ENCODE results near the gene NAPA.

The NAPA gene

GRCh38 chr19:47514869-47515588 lies at the start of gene NAPA:
TSS of gene NAPA (minus strand) at chr19:47515063. CDS start at chr19:47514940, 123 bp downstream.
- peak within 1 kb of the TSS; percentile 76 for H3K4me3 ChIP-seq (ENCODE audit: severe bottlenecking)
- ATAC-seq (ENCODE audit: low read depth) (peak; percentile 89), DNase-seq (ENCODE audit: low spot score) (peak; percentile 100)
- no peaks in the 10 kb centered on the region for H3K36me3 ChIP-seq (ENCODE audit: low read depth)
- H3K27me3 ChIP-seq (ENCODE audit: insufficient read depth, poor library complexity, severe bottlenecking) = no peaks in the 10 kb centered on the region
- no peak for TF ChIP-seq CTCF (IDR thresholded peaks at IDR 0.05; ENCODE audit: poor library complexity, severe bottlenecking)
- no peaks in the 10 kb centered on the region for H3K9me3 ChIP-seq (ENCODE audit: severe bottlenecking)
- peak within 1 kb of the TSS; percentile 28 for H3K27ac ChIP-seq (ENCODE audit: poor library complexity, severe bottlenecking)
- H3K4me1 ChIP-seq (ENCODE audit: insufficient read depth, poor library complexity, severe bottlenecking) = peaks cover 20% of the 10 kb centered on the region

GRCh38 chr19:47564081-47564480 lies 49.2 kb upstream of the NAPA start:
- no peak overlapping the region for H3K4me3 ChIP-seq (ENCODE audit: severe bottlenecking)
- no peak for ATAC-seq (ENCODE audit: low read depth)
- no peak overlapping the region for H3K27ac ChIP-seq (ENCODE audit: poor library complexity, severe bottlenecking)
- DNase-seq (ENCODE audit: low spot score) = no peak
- no peaks in the 10 kb centered on the region for H3K9me3 ChIP-seq (ENCODE audit: severe bottlenecking)
- TF ChIP-seq CTCF (IDR thresholded peaks at IDR 0.05; ENCODE audit: poor library complexity, severe bottlenecking) = no peak
- H3K36me3 ChIP-seq (ENCODE audit: low read depth) = no peaks in the 10 kb centered on the region
- no peaks in the 10 kb centered on the region for H3K27me3 ChIP-seq (ENCODE audit: insufficient read depth, poor library complexity, severe bottlenecking)
- no peaks in the 10 kb centered on the region for H3K4me1 ChIP-seq (ENCODE audit: insufficient read depth, poor library complexity, severe bottlenecking)

GRCh38 chr19:47561440-47562057 lies 46.7 kb upstream of the NAPA start:
- H3K27me3 ChIP-seq (ENCODE audit: insufficient read depth, poor library complexity, severe bottlenecking) = no peaks in the 10 kb centered on the region
- ATAC-seq (ENCODE audit: low read depth) = no peak
- H3K4me3 ChIP-seq (ENCODE audit: severe bottlenecking) = no peak overlapping the region
- H3K4me1 ChIP-seq (ENCODE audit: insufficient read depth, poor library complexity, severe bottlenecking) = no peaks in the 10 kb centered on the region
- no peak for DNase-seq (ENCODE audit: low spot score)
- no peak overlapping the region for H3K27ac ChIP-seq (ENCODE audit: poor library complexity, severe bottlenecking)
- no peak for TF ChIP-seq CTCF (IDR thresholded peaks at IDR 0.05; ENCODE audit: poor library complexity, severe bottlenecking)
- H3K9me3 ChIP-seq (ENCODE audit: severe bottlenecking) = no peaks in the 10 kb centered on the region
- H3K36me3 ChIP-seq (ENCODE audit: low read depth) = no peaks in the 10 kb centered on the region

- no peak for ATAC-seq (ENCODE audit: low read depth)
- Histone ChIP-seq H3K27me3 (ENCODE audit: insufficient read depth, poor library complexity, severe bottlenecking) (no peaks in the 10 kb centered on the region), H3K4me1 (ENCODE audit: insufficient read depth, poor library complexity, severe bottlenecking) (no peaks in the 10 kb centered on the region), H3K4me3 (ENCODE audit: severe bottlenecking) (no peak overlapping the region), H3K27ac (ENCODE audit: poor library complexity, severe bottlenecking) (no peak overlapping the region), H3K9me3 (ENCODE audit: severe bottlenecking) (no peaks in the 10 kb centered on the region), H3K36me3 (ENCODE audit: low read depth) (no peaks in the 10 kb centered on the region)
- no peak for DNase-seq (ENCODE audit: low spot score)
- TF ChIP-seq CTCF (IDR thresholded peaks at IDR 0.05; ENCODE audit: poor library complexity, severe bottlenecking) = no peak
Observed at GRCh38 chr19:47560999-47561398, 46.1 kb upstream of the NAPA start.

GRCh38 chr19:47550129-47550528 lies 35.3 kb upstream of the NAPA start:
- no peaks in the 10 kb centered on the region for H3K36me3 ChIP-seq (ENCODE audit: low read depth)
- no peak overlapping the region for H3K4me3 ChIP-seq (ENCODE audit: severe bottlenecking)
- H3K4me1 ChIP-seq (ENCODE audit: insufficient read depth, poor library complexity, severe bottlenecking) = no peaks in the 10 kb centered on the region
- no peaks in the 10 kb centered on the region for H3K9me3 ChIP-seq (ENCODE audit: severe bottlenecking)
- ATAC-seq (ENCODE audit: low read depth) (no peak), DNase-seq (ENCODE audit: low spot score) (no peak)
- no peaks in the 10 kb centered on the region for H3K27me3 ChIP-seq (ENCODE audit: insufficient read depth, poor library complexity, severe bottlenecking)
- no peak for TF ChIP-seq CTCF (IDR thresholded peaks at IDR 0.05; ENCODE audit: poor library complexity, severe bottlenecking)
- no peak overlapping the region for H3K27ac ChIP-seq (ENCODE audit: poor library complexity, severe bottlenecking)
